GM12891 (cell line): ENCODE results near the gene ECM2.

Experiments
- POLR2A ChIP-seq: IDR thresholded peaks from 2 replicates; pipeline ENCODE4 v1.6.1; 2011; ENCODE audit warnings: low read depth, low read length, control low read depth
- POLR2AphosphoS5 ChIP-seq: IDR thresholded peaks from 2 replicates; pipeline ENCODE4 v1.6.1; 2011; ENCODE audit warnings: low read depth, low read length, control low read depth
- POU2F2 ChIP-seq: IDR thresholded peaks from 2 replicates; pipeline ENCODE4 v1.6.1; 2011; ENCODE audit warnings: low read depth, mild to moderate bottlenecking, control low read depth, low read length, moderate library complexity

DNA sequence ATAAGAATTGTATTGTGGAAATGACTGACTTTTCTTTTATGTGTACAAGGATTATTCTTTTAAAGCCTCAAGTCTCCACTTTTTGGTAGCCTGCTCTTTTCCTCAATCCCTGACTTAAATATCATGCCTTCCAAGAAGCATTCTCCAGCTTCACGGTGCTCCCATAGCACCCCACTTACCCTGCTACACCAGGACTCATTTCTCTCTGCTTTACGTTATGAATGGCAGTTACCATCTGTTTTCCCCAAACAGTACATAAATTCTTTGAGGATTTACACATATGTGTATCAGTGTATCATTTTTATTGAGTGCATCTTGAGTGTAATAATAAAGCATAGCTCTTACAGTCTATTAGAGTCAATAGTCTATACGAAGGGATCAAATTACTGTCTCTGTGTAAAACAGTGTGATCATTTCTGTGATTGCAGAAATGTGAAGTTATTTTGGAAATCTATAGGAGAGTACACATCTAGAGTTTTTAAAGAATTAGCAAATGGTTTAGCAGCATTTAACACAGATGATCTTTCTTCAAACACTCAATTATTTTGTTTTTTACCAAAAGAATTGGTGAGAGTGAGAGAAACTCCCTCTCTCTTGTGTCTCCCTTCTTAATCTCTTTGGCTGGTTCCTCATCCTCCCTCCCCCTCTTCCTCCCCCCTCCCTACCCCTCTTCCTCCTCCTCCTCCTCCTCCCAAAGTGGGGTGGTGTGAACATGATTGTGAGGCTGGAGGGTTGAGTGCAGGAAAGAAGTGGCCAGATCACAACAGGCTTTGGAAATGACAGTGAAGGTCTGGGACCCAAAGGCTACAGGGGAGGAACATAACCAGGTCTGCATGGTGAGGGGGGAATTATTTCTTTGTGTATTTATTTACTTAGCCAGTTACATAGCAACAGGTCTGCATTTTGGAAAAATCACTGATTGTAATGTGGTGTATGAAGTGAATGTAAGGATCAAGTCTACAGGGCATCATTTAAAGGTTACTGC is 27.6 kb upstream of the ECM2 start:
- TF ChIP-seq POLR2AphosphoS5: no peak
- TF ChIP-seq POU2F2: no peak
- TF ChIP-seq POLR2A: no peak
